Activated CD4-positive, CD25-positive, alpha-beta regulatory T cell treated with anti-CD3 and anti-CD28 coated beads, Interleukin-2, amount 50 U/mL, for 24 hours (primary cell): Measurements from ENCODE around the gene LYRM4.
"Not testable (repeated sequence)": the region's sequence is repeated elsewhere in the genome, so short reads cannot be mapped to it uniquely, and the experiment has no call there.

ENCODE experiments used
- ATAC-seq, 2 donors: fragments of 150-1000 bp; cut with Tn5 transposase; one replicate each; pipeline ENCODE4 v1.10.0; 2021; ENCODE audit warnings: mild to moderate bottlenecking in 1 of 2, moderate library complexity in 1 of 2

Gene LYRM4

DNA sequence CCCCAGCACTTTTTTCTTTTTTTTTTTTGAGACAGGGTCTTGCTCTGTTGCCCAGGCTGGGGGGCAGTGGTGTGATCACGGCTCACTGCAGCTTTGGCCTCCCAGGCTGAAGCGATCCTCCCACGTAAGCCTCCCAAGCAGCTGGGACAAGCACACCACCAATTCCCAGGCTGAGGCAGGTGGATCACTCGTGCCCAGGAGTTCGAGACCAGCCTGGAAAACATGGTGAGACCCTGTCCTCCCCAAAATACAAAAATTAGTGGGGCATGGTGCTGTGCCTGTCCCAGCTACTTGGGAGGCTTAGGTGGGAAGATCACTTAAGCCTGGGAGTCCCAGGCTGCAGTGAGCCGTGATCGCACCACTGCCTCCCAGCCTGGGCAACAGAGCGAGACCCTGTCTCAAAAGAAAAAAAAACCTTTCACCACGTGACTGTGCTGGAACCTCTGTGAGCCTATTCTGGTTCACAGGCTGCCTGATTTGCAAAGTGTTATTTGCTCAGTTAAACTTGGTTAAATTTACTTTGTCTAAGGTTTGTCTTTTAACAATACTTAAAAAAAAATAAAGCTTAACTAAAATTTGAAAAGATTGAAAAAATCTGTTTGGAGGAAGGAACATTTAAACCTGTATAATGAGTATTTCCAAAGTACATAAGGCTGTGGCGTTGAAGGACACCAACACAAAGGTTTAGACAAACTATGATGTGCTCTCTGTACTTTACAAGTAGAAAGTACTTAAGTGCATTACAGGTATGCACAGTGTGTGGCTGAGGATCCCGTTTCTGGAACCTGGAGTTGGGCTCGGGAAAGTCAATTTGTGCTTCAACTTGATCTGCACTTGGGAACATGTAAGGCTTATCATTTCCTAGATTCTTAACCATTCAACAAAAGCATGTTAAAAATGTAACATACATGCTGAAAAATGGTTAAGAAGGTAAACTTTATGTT, 120.7 kb downstream of the LYRM4 start:
- no peak for ATAC-seq

DNA sequence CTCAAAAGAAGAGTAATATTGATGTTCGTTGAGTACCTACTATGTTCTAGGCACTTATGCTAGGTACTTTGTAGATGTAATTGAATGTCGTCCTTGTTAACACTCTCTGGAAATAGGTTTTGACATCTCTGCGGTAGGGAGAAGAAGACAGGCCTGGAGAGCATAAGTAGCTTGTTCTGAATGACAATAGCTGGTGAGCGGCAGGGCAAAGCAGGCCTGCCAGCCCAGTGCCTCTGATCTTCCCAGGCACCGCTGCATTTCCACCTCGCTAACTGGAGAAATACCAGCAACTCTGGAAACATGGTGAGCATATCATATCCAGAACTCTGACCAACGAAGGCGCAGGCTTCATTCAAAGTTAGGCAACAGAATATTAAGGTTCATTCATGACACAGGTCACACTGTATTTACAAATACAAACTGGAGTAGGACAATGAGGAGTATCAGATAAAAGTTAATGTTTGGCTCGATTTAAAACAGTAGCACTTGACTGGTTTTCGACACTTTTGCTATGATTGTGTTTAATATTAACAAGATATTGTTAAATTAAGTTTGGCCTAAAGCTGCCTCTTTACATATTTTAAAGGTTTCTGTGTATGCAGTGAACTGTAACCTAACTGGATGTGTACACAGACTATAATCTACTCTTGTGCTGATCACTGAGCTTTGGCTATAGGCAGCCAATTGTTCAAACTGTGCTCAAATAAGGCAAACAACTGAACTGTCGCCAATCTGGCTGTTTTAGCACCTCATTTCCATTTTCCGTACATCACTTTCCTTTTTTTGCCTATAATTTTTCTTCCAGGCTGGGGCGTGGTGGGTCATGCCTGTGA, 121.5 kb downstream of the LYRM4 start:
- ATAC-seq: no peak

DNA sequence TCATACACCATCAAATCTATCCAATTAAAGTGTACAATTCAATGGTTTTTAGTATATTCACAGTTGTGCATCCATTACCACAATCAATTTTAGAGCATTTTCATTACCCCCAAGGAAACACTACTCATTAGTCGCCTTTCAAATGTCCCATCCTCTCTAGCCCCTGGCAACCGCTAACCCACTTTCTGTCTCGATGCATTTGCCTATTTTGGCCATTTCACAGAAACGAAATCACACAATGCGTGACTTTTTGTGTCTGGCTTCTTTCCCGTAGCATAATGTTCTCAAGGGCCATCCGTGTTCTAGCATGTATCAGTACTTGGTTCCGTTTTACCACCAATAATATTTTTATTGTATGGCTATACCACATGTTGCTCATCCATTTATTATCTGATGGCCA, 123.9 kb downstream of the LYRM4 start:
- ATAC-seq: no peak

DNA sequence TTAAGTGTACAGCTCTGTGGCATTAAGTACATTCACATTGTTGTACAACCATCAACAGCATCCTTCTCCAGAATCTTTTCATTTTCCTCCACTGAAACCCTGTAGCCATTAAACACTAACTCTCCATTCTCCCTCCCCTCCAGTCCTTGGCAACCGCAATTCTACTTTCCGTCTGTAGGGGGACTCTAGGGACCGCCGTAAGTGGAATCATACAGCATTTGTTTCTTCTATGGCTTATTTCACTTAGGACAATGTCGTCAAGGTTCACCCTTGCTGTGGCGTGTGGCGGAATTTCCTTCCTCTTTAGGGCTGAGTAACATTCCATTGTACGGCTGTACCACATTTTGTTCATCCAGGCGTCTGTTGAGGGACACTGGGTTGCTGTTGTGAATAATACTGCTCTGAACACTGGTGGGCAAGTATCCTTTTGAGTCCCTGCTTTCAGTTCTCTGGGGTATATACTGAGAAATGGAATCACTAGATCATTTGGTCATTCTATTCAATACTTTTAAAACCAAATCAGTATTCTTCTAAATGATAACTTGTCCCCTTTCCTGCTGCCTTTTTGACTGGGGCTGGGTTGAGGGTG, 124.9 kb downstream of the LYRM4 start:
- peak in 1 of 2 donors; percentile 35 for ATAC-seq

DNA sequence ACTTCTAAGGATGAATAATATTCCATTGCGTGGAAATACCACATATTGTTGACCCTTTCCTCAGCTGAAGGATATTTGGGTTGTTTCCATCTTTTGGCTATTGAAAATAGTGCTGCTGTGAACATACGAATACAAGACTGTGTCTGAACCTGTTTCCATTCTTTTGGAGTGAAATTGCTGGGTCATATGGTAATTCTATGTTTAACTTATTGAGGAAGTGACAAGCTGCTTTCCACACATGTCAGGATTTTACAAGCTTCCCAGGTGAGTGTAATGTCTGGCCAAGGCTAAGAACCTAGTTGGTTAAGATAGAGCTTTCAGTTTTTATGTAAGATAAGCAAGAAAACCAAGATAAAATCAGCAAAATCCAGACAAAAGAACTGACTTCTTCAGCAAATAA, 126.8 kb downstream of the LYRM4 start:
- ATAC-seq: no peak

DNA sequence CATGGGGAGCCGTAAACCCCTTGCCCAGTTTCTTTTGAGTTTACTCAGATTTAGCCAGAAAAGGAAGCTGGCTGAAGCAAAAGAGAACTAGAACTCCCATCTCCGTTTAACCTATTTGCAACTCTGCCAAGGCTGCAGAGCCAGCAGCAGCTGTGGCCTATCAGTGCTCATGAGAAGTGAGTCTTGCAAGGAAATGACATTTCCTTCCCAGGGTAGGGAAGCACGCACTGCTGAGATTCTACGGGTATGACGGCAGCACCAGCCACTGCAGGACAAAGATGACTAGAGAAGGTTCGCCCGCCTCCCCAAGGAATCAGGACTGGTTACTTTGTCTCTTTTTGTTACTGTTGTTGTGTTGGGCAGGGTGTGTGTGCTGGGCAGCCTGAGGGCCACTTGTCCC, 128.0 kb downstream of the LYRM4 start:
- no peak for ATAC-seq

DNA sequence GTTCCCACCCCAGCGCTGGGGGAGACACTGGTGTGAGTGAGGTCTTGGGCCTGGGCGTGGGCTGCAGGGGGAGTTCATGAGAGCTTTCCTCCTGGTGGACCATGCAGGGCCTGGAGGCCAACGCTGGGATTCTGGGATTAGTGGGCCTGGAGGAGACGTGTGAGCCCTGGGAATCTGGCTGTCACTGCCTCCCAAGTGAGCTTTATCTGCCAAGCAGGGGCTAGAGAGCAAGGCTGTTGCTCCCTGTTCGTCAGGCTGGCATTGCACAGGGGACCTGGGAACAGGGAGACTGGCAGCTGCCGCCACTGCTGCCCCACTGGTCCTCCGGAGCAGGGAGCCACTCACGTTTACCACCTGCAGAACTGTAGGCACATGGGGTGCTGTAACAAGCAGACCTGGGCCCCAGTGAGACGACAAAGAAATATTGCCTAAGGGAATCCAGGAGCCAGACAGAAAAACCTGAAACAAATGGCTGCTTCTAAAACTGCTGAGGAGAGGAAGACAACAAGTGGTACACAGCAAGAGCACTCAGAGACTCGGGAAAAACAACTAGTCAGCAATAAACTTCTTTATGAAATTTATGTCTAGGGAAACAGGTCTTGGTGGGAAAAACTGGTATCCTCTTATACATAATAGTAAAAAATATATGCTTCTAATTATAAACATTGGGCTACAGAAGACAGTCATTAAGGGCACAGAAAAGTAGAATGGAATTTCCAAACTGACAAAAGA, 130.4 kb downstream of the LYRM4 start:
- ATAC-seq: no peak

DNA sequence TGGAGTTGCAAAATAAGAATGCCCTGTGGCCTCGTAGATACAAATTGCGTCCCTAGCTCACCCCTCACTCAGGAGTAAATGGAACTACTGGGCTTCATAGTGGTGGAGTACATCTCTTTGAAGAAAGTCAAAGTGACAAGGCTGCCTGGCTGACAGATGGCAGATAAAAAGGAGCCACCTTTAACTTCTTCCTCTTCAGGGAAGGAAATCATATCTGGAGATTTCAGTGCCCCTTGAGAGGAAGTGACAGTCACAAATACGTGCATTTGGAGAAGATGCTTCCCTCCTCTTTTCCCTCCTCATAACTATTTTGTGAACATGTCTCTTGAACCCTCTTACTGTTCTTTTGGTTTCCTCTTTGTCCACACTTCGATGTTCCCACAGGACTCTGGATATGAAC, 132.4 kb downstream of the LYRM4 start:
- ATAC-seq: no peak

DNA sequence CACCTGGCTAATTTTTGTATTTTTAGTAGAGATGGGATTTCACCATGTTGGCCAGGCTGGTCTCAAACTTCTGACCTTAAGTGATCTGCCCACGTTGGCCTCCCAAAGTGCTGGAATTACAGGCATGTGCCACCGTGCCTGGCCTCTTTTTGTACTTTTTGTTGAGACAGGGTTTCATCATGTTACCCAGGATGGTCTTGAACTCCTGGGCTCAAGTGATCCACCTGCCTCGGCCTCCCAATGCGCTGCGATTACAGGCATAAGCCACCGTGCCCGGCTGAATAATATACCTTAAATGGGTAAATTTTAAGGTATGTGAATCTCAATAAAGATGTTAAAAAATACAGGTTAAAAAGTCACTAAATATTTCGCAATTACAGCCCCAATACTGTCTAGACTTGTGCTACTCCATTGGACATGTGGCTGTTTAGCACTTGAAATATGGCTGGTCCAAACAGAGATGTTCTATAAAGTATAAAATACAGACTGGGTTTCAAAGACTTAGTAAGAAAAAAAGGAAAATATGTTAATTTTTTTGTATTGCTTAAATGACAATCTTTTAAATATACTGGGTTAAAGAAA, 133.6 kb downstream of the LYRM4 start:
- no peak for ATAC-seq

DNA sequence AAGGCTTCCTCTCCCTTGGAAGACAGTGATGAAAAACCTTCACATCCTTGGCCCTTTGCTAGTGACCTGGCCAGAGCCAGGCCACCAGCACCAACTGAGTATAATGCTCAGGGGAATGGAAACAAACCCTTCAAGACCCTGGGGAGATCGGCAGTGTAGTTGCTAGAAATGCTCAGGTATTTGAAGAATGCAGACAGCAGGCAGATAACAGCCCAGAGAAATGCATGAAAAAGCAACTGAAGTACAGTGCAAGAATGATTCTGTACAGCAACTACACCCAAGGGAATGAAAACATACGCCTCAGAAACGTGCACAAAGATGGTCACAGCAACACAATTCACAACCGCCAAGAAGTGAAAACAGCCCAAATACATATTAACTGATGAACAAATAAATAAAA, 134.5 kb downstream of the LYRM4 start:
- ATAC-seq: no peak

DNA sequence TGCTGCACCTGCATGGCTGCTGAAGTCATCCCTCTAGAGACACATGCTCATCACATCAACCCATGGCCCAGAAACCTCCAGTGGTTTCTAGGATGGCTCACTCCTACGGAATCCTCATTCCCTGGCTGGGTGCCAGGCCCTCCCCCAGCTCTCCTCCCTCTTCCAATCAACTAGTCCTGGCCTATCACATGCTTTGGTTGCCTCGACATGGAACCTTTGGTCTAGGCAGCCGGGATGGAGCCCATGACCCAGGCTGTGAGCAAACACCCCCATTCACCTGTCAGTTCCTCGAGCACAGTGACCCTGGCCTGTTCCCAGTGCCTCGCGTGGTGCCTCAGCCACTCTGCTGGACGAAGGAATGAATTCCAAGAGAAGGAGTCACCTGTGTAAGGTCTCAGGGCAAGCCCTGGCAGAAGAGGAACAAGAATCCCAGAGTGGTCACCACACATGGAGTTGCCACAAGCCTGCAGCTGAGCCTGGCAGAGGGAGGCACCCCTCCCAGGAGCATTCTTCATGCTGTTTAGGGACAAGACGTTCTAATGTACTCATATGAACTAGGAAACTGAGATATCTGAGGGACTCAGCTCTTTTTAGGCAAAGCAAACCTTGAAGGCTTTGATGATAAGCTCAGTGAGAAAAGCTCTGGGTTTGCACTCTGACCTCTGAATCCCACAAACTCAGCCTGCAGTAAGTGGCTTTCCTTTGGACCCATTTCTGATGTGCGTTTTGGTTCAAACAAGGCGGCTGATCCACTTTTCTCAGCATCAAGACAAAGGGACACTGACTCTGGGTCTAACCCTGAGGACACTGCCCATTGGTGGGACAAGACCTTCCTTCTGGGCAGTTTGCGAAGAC, 135.4 kb downstream of the LYRM4 start:
- ATAC-seq: no peak

DNA sequence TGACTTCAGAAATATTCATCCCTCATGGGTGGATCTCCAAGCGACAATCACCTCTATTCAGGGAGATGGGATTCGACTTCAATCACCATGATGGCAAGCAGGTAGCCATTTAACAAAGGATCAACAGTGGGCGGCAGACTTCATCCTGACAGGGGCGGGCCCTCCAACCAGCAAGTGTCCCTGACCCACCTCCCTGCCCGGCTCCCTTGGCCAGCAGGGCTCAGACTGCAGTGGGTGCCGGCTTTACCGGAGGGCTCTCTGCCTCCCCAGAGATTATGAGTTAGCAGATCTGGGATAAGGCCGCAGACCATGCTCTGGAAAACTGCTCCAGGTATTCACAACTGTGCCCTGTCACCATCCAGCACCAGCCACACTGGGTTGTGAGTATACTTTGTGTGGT, 136.2 kb downstream of the LYRM4 start:
- no peak for ATAC-seq

DNA sequence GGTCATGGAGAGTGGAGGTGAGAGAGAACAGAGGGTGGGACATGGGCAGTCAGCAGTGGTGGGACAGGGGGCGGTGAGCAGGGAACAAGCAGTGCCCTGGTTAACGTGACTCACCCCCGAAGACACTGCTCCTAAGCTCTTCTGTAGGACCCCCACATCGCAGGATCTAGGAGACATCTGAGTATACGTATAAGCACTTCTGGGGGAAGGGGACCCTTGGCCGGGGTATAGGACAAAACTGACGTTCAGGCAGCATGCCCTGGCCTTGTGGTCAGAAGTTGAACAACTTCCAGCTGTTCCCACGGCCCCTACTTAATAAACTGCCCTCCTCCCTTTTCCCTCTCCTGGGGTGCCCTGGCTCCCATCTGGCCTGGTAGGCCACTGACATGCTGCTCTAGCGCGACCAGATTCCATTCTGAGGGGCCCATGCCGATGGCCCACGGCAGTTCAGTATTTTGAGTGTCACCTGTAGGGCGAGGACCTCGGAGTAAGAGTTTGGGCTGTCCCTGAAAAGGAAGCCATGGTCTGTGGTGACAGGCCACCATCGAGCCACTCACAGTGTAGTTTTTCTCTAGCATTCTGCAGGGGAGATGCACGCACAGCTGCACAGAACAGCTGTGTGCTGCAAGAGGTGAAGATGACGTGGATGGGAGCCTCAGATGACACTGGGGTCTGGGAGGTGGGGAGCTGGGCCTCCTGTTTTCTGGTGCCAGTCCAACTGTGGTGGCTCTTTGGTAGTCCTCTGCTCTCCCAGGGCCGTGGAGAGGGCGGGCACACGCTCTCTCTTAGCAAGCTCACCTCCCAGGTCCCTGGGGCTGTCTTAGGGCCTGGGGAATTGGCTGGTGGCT, 137.2 kb downstream of the LYRM4 start:
- no peak for ATAC-seq

DNA sequence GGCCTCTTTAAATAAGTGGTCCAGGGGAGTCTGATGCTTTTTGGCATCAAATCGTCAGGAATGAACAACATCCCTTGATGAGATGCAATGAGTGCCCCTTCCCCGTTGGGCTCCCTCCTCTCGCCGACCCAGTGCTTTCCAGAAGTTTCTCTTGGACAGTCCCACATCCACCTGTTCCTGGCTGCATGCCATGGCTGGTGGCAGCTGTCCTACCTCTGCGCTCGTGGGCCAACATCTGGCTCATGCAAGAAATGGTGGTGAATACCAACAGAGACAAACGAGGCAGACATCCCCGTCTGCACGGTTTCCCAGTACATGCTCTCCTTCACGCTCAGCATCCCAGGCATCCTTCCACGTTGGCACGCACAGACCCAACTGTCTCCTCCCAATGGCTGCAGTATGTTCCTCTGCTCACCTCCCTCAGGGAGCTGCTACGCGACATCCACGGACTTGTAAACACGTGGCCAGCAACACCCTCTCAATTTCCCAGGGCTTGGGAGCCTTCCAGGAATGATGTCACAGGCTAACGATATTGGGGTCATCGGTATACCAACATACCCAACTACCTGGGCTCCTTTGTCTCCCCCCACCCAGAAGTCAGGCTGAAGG, 138.1 kb downstream of the LYRM4 start:
- no peak for ATAC-seq

DNA sequence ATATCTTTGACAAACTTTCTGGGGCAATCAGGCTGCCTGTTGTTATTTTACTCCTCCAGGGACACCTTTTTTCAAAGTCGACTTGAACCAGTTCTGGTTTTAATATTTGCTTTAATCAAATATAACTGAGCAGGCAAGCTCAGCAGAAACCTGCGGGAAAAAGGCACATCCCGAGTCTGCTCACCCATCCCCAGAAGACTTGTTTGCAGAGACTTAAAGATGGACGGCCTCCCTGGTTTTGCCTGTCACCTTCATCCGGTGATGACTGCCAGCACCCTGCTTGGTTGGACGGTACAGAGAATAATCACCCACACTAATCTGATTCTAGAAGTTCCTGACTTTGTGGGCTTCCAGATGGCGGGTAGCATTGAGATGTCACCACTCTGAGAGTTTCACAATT, 138.8 kb downstream of the LYRM4 start:
- ATAC-seq: no peak

DNA sequence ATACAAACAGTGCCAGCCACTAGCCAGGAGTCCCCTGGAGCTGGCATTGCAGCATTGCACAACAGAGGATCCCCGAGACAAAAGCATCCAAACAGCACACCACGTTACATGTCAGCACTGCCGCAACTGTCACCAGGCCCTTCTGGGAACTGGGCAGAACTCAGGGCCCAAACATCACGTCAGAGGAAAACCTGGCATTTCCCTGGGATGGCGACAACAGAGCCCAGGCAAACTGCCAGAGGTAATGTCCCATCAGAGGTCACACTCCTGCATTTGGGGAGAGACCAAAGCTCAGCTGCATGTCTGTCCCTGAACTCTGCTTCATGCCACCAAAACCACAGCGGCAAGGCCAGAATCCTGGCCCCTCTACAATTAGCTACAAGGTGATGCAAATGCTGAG, 139.3 kb downstream of the LYRM4 start:
- no peak for ATAC-seq

DNA sequence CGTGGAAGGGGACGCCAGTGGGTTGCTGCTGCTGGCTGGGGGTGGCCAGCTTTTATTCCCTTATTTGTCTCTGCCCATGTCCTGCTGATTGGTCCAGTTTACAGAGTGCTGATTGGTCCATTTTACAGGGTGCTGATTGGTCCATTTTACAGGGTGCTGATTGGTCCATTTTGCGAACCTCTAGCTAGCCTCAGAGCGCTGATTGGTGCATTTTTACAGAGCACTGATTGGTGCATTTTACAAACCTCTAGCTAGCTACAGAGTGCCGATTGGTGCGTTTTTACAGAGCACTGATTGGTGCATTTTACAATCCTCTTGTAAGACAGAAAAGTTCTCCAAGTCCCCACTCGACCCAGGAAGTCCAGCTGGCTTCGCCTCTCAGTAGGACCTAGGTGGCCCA, 140.2 kb downstream of the LYRM4 start:
- ATAC-seq: not testable (repeated sequence)

DNA sequence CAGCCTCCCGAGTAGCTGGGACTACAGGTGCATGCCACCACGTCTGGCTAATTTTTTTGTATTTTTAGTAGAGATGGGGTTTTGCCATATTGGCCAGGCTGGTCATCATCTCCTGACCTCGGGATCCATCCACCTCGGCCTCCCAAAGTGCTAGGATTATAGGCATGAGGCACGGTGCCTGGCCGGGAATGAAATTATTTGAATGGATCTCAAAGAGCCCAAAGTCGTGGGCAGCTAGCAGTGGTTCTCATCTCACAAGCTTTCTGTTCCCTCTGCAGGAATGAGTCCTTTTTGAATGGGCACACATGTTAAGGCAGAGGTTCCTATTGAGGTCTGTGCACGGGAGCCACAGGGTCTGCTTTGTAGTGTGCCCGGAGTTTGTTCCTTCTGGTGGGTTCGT, 140.7 kb downstream of the LYRM4 start:
- ATAC-seq: no peak

DNA sequence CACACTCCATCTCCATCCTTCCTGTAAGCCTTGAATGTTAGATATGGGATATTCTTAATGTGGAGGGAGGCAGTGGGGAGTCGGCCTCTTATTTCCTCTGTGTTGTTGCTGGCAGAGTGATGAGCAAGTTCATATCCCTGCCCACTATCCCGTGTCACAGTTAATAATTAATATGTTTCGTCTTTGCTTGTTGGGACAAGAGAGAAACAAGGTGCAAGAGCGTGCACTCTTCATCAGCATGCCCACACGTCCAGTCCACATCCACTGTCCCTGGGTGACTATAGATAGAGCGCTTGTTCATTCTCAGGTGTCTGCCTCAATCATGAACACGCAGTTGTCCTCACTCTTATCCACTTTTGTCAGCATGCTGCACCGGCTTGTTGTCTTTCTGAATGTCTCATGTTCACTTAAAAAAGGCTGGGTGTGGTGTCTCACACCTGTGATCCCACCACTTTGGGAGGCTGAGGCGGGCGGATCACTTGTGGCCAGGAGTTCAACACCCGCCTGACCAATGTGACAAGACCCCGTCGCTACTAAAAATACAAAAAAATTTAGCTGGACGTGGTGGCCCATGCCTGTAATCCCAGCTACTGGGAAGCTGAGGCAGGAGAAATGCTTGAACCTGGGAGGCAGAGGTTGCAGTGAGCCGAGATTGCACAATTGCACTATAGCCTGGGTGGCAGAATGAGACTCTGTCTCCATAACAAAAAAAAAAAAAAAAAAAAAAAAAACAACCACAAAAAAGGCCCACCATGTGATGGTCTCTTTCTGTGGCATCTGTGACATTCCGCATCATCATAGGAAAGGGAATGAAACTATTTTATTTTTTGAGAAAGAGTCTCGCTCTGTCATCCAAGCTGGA, 141.4 kb downstream of the LYRM4 start:
- no peak for ATAC-seq
